Body of pancreas (tissue), 4 donors: ENCODE data around the gene RBSN. TPM values are rescaled to one million over a fixed set of nuclear protein-coding genes. Genes with fewer than 3 reads are reported as not detected.
"Not testable (repeated sequence)": the region's sequence is repeated elsewhere in the genome, so short reads cannot be mapped to it uniquely, and the experiment has no call there.

ENCODE experiments used
- ATAC-seq: fragments of 150-250 bp; one replicate; pipeline ENCODE4 v1.9.1; 2016
- DNase-seq, 4 donors: peaks; one replicate each; pipeline ENCODE4 v3.0.0-alpha.2; 2019
- H3K27ac ChIP-seq, 4 donors: fragments of 200-600 bp; sonication (generic); 1 replicate in 3 of 4; 2 replicates in 1 of 4; pipeline versions ENCODE4 v1.5.1 to v1.6.1; 2016 to 2019; ENCODE audit warnings: mild to moderate bottlenecking in 1 of 4, mixed read lengths in 1 of 4, moderate library complexity in 1 of 4
- H3K27me3 ChIP-seq, 2 donors: fragments of 200-600 bp; sonication (generic); one replicate each; pipeline ENCODE4 v1.6.0; 2016; ENCODE audit warnings: mild to moderate bottlenecking in 1 of 2
- H3K36me3 ChIP-seq, 2 donors: fragments of 200-600 bp; sonication (generic); replicated peaks in 1 of 2; 2 replicates each; pipeline ENCODE4 v1.5.1; 2016; ENCODE audit warnings: low read depth in 2 of 2; ENCODE audit not compliant: insufficient read depth in 1 of 2
- H3K4me1 ChIP-seq: fragments of 200-600 bp; sonication (generic); one replicate; pipeline ENCODE4 v1.6.0; 2016
- H3K4me3 ChIP-seq, 2 donors: fragments of 200-600 bp; sonication (generic); 1 replicate in 1 of 2; 2 replicates in 1 of 2; pipeline ENCODE4 v1.5.1; 2016 to 2019
- H3K9me3 ChIP-seq, 3 donors: fragments of 200-600 bp; sonication (generic); 1 replicate in 2 of 3; 2 replicates in 1 of 3; pipeline ENCODE4 v1.5.1; 2016
- POLR2A ChIP-seq, 3 donors: fragments of 450-650 bp; IDR thresholded peaks; one replicate each; pipeline ENCODE4 v1.6.1; 2016; ENCODE audit warnings: antibody characterized with exemption in 3 of 3, mild to moderate bottlenecking in 2 of 3
- WGBS, 2 donors: methylation state at CpG; one replicate each; pipeline ENCODE4 v1.1.5; 2017; 5-methylcytosine and 5-hydroxymethylcytosine counted together
- intact Hi-C: fragments of 100-400 bp; cut with DNase I; formaldehyde crosslinking; loops from one replicate; pipeline ENCODE4 v1.15.1; 2023
- total RNA-seq, 2 donors: library from RNA; depleted of rRNA; stranded (reverse); fragments of >200 nt; gene quantifications; one replicate each; pipeline ENCODE4 v1.1.0, GENCODE V29; 2016
- TF ChIP-seq, protein P1 (sequence below), 7 experiments: fragments of 450-650 bp in 4 of 7; fragments of 200-600 bp in 3 of 7; sonication (generic) in 3 of 7; IDR thresholded peaks; one replicate each; pipeline ENCODE4 v1.5.1; 2016 to 2019; ENCODE audit warnings: antibody characterized with exemption in 7 of 7

The RBSN gene
- total RNA-seq = 1 to 10 TPM; 9.1 to 9.2 TPM

DNA sequence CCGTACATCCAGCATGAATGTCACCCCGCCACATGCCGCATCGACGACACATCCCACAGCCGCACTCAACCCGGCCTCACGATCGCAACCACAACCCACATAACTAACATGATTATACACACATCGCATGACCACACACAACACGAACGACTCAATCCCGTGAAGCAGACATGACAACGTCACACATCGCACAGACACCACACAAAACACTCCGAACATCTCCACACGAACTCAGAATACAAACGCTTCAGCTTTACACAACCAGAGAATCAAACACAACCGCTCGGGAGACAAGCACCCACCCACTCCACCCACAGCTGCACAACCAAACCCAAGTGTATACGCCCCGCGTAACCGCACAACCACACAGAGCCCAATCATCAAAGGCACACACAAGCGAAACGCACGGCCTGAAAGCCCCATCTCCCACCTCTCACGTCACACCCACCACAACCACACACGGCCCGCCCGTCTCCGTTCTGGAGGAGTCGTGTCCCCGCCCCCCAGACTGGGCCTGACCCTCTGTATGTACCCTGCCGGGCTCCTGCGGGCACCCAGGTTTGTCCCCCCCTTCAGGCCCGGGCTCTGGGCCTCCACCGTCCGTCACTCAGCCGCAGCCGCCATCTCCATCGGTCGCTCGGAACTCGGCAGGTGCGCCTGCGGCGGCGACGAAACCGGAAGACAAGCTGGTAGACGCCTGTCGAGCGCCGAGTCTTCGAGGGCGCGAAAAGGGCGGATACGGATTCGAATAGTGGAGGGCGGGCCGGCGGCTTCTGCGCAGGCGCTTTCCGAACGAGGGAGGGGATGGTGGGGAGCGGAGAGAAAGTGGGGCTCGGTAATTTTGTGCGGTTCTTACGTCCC, at the start of gene RBSN:
Gene RBSN, minus strand, starts transcription at position 646 of the 861 bp plus-strand sequence. CDS start 3,028 bp downstream, outside the sequence.
- H3K9me3 ChIP-seq = no peaks in the 10 kb centered on the region
- peaks cover 11% of the 10 kb centered on the region for H3K4me1 ChIP-seq
- peak within 1 kb of the TSS; percentile 81 to 98 for H3K4me3 ChIP-seq
- peak; percentile 30 to 84 (median 82) for TF ChIP-seq POLR2A (IDR thresholded peaks at IDR 0.05)
- TF ChIP-seq, protein P1, sequence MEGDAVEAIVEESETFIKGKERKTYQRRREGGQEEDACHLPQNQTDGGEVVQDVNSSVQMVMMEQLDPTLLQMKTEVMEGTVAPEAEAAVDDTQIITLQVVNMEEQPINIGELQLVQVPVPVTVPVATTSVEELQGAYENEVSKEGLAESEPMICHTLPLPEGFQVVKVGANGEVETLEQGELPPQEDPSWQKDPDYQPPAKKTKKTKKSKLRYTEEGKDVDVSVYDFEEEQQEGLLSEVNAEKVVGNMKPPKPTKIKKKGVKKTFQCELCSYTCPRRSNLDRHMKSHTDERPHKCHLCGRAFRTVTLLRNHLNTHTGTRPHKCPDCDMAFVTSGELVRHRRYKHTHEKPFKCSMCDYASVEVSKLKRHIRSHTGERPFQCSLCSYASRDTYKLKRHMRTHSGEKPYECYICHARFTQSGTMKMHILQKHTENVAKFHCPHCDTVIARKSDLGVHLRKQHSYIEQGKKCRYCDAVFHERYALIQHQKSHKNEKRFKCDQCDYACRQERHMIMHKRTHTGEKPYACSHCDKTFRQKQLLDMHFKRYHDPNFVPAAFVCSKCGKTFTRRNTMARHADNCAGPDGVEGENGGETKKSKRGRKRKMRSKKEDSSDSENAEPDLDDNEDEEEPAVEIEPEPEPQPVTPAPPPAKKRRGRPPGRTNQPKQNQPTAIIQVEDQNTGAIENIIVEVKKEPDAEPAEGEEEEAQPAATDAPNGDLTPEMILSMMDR (IDR thresholded peaks at IDR 0.05) = no peak
- H3K27ac ChIP-seq = peak within 1 kb of the TSS; percentile 44 to 77 (median 69)
- ATAC-seq (peak; percentile 96), DNase-seq (peak; percentile 92 to 95 (median 94))
- intact Hi-C loops = no loop called here
- peaks cover 0 to 7% of the 10 kb centered on the region in 2 donors for H3K36me3 ChIP-seq
- 0 to 1% methylated on average over 28 to 72 of the region's 72 CpGs for WGBS, 2 donors
- H3K27me3 ChIP-seq = no peaks in the 10 kb centered on the region

DNA sequence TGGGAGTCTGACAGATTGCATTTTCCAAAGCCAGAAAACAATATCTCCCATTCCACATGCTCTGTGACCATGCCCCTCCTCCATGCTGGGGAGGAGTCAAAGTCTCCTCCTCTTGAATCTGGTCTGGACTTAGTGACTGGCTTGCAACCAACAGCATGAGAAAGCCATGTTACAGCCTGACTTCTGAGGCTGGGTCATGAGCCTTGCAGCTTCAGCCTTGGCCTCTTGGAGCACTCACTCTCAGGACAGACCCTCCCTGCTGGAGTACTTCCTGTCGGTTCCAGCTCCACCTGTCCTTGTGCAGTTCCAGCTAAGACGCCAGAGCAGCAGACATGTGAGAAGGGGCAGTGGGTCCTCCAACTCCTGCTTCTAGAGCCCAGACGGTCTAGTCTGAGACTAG, 49.7 kb upstream of the RBSN start:
- ATAC-seq (peak; percentile 68), DNase-seq (peak; percentile 22 to 67 (median 54))
- intact Hi-C loops = no loop called here
- TF ChIP-seq POLR2A (IDR thresholded peaks at IDR 0.05) = no peak
- TF ChIP-seq, protein P1 (IDR thresholded peaks at IDR 0.05) = peak in 1 of 7 experiments; percentile 27
- no peak overlapping the region for H3K27ac ChIP-seq
- no peaks in the 10 kb centered on the region for H3K9me3 ChIP-seq
- no peaks in the 10 kb centered on the region for H3K36me3 ChIP-seq
- H3K4me3 ChIP-seq = no peak overlapping the region
- H3K27me3 ChIP-seq = no peaks in the 10 kb centered on the region
- peaks cover 3% of the 10 kb centered on the region for H3K4me1 ChIP-seq
- 36 to 44% methylated on average over 3 of the region's 3 CpGs for WGBS, 2 donors

DNA sequence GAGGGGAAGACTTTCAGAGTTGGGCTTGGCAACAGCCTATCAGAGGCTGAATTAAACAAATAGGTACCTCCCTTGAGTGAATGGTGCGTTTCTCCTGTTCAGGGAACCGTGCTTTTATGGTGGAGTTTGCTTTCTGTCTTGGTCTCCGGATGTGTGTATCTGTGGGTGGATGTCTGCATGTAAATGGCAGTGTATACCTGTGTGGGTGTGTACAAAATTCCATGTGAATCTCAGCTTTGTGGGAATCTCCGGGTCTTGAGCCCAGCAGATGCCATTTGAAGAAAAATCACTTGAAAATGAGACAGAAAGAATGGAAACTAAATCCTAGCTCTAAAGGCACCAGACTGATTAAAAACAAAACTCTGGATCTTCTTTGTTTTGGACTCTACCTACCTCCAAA, 37.9 kb upstream of the RBSN start:
- intact Hi-C loops, DNase-seq, H3K36me3 ChIP-seq, H3K27ac ChIP-seq, H3K4me1 ChIP-seq, H3K27me3 ChIP-seq, H3K4me3 ChIP-seq, ATAC-seq, H3K9me3 ChIP-seq: not testable (repeated sequence)
- 9 to 20% methylated on average over 4 of the region's 4 CpGs for WGBS, 2 donors

DNA sequence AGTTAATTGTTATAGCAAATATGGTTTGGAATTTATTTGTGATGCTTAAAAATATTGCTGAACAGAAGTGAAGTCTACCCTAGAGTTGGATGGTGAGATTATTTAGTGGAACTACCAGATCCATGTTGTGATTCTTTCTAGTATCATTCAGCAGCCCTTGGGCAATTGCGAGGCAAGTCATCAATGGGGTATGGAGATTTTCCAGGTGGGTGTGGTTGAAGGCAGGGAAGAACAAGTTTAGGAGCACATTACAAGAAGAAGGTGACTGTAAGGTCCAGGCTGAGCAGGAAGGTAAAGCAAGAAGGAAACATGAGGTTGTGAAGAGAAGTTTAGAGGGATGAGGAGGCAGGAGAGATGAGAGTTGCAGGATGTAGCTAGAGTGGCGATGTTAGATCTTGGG, 36.0 kb upstream of the RBSN start:
- intact Hi-C loops, H3K36me3 ChIP-seq, H3K4me3 ChIP-seq, H3K27ac ChIP-seq, ATAC-seq, DNase-seq, H3K9me3 ChIP-seq, H3K4me1 ChIP-seq, H3K27me3 ChIP-seq: not testable (repeated sequence)
- 87 to 92% methylated on average over 2 of the region's 2 CpGs for WGBS, 2 donors

DNA sequence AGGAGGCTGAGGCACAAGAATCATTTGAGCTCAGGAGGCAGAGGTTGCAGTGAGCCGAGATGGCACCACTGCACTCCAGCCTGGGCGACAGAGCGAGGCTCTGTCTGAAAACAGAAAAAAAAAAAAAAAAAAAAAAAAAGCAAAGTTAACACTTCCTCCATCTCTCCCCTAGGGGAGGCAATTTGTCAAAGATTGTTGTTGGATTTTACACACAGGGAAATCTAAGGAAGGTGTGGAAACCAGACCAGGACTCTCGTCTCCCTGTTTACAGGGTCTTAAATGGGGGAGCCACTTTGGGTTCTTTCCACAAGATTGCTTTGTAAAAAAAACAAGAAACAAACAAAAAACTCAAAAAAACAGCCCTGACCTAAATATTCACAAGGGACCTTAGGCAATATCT, 29.5 kb upstream of the RBSN start:
- intact Hi-C loops, H3K9me3 ChIP-seq, H3K36me3 ChIP-seq, H3K27ac ChIP-seq, H3K4me3 ChIP-seq, ATAC-seq, H3K4me1 ChIP-seq, H3K27me3 ChIP-seq, DNase-seq: not testable (repeated sequence)
- 27 to 31% methylated on average over 1 of the region's 4 CpGs for WGBS, 2 donors

DNA sequence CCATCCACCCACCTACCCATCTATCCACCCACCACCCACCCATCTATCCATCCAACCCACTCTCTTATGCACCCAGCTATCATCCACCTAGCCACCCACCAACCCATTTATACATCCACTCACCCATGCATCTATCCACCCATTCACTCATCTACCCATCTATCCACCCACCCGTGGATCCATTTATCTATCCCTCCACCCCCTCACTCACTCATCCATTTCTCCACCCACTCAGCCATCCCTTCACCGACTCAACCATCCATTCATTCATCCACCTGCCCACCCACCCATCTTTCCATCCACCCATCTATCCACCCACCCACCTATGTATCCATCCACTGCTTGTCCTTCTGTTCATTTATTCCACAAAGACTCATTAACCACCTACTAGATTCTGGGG, 28.0 kb upstream of the RBSN start:
- ATAC-seq, H3K4me1 ChIP-seq, H3K9me3 ChIP-seq, H3K36me3 ChIP-seq, DNase-seq, H3K27me3 ChIP-seq, intact Hi-C loops, H3K4me3 ChIP-seq, H3K27ac ChIP-seq: not testable (repeated sequence)
- 54 to 69% methylated on average over 2 of the region's 2 CpGs for WGBS, 2 donors
